Raji (cell line): Measurements from ENCODE around the gene IL1RAPL1.

Source experiments
- POLR2A ChIP-seq: IDR thresholded peaks from 2 replicates; pipeline ENCODE4 v1.6.1; 2011; ENCODE audit warnings: low read depth, low read length, control low read depth; ENCODE audit not compliant: insufficient read depth

IL1RAPL1 gene

DNA sequence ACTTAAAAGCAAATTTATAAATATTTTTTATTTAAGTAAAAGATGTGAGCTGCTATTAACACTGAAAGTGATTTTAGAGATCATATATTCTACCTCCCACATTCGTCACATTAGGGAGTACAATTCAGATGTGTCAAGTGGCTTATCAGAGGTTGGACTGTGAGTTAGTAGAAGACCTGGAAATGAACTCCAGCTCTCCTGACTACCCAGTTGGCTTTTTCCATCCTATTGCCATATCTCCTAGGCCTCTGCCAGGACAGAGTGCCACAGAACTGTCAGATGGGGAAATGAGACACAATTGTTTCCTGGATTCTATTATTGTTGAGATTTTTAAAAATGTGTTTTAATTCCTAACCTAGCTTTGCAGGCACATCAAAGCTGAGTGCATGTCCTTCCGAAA is 994.0 kb downstream of the IL1RAPL1 start:
- no peak for TF ChIP-seq POLR2A

DNA sequence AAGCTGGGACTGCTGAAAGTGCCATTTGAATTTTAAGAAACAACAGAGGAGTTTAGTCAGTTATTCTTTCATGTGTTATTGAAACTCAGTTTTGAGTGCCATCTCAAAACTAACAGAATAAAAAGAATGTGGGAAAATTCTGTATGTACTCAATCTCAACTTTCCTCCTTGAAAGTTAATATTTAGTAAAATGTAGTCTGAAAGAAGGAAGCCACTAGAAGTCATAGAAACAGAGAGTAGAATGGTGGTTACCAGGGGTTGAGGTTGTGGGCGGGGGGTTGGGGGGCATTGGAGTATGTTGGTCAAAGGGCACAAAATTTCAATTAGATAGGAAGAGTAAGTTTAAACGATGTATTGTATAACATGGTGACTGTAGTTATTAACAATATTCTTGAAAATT is 999.9 kb downstream of the IL1RAPL1 start:
- TF ChIP-seq POLR2A = no peak

DNA sequence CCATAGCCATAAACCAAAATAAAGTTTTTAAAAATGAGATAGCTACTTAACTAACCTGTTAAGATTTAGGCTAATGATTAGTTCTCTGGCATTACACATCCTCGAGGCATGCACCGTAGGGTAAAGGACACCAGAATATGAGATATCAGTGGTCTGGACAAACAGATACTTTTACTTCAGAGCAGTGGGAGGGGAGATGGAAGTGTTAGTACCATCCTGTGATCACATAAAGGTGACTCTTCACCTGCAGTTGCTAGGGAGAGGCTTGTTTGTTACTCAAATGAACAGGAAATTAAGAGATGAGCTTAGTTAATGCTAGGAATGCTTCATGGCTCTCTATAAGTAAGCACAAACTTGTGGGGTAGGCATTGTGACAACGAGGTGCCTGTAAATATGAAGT is 1003.7 kb downstream of the IL1RAPL1 start:
- no peak for TF ChIP-seq POLR2A

DNA sequence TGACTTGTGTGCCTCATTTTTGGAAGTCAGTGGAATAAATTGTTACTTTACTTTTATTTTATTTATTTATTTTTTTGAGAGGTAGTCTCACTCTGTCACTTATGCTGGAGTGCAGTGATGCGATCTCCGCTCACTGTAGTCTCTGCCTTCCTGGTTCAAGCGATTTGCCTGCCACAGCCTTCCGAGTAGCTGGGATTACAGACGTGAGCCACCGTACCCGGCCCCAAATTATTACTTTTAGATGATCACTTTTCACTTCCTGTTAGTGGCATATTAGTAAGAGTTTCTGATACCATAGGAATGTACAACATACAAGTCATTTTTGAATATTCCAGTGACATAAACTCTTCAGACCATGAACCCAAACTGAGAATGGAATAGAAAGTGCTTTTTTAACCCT is 1017.1 kb downstream of the IL1RAPL1 start:
- TF ChIP-seq POLR2A = no peak

DNA sequence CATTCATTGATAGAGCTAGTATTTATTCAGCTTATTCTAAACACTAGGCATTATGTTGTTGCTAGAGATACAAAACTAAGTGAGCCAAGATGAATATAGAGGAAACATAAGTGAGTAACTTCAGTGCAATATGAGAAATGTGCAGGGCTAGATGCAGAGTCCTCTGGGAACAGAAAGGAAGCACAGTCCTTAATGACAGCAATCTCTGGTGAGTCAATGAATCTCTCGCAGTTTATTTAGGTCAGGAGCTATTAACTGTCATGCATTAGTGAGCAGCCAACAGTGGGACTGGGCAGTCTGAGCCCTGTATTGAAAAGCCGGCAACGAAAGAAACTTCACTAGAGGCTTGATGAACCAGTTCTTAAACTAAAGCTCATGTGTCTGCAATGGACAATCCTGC is 1030.0 kb downstream of the IL1RAPL1 start:
- no peak for TF ChIP-seq POLR2A

DNA sequence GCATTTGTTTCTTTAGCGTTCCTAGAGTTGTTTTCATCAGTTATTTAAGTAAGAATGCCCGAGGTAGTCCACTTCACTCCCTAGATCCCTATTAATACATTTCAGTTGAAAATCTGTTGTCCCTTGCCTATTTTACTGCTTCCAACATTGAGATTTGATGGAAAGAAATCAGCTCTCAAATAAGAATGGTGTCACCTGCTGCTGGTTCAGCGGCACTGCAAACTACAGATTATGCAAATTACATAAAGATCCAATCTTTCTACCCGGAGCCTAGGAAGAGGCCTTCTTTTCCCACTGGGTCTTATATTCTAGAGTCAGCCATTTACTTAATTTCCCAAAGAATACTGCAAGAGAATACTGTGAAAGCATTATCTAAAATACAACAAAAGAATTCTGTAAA is 1030.5 kb downstream of the IL1RAPL1 start:
- no peak for TF ChIP-seq POLR2A

DNA sequence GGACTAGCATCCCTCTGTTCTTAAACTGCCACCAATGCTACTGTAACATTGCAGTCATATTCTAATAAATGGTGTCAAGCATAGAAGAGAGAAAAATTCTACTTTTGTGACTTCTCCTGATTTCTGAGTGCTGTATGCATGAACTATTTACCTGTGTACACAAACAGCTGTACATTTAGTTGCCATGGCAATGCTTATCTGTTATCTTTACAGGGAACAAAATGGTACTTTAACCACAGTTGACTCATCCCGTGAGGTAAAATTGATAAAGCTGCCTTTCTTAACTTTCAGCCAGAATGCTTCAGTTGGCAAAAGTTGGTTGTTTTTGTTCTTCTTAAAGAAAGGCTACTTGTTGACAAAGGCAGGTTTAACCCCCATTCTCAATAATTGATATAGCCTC is 1040.6 kb downstream of the IL1RAPL1 start:
- no peak for TF ChIP-seq POLR2A

DNA sequence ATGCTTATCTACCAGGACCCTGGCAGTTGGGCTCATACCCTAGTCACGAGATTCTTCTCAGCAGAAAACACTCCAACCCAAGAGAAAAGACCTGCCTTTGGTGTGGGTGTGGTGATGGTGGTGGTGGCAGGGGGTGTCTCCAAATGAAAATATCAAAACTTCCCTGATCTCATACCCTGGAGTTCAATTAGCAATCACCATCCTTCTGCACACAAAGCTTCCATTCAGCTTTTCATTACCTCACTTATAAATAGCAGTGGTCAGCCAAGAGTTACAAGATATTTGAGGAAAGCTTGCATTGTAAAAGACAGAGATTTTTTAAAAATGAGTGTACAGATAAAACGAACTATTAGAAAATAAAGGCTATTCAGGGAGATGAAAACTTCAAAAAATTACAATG is 1047.3 kb downstream of the IL1RAPL1 start:
- no peak for TF ChIP-seq POLR2A

DNA sequence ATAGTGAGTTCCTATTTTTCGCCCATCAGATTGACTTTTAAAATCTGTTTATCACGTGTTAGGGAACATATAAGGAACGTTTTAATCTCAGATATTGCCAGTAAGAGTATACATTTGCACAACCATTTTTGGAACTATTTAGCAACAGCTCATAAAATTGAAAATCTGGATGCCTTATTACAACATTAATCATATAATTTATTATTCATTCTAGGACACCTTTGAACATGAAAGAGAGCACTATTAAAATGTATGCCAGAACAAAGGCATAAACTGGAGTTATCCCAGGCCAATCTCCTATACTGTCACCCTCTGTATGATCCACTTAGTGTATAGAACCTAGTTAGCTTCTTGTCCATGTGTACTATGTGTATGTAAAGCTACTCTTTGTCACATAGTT is 1049.1 kb downstream of the IL1RAPL1 start:
- TF ChIP-seq POLR2A = no peak

DNA sequence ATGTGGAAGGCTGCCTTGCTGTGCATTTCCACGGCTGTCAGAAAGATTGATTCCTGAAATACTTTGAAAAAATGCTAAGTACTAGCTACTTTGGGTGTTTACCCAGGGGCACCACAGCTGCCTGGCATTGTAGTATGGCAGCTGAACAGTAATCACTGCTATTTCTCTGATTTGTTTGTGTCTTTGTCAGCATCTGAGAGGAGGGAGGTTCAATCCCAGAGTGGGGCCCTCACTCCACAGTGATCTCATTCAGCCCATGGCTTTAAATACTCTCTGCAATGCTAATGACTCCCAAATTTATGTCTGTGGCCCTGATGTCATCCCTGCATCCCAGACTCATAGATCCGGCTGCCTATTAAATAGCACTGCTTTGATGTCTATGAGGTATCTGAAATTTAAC is 1052.9 kb downstream of the IL1RAPL1 start:
- TF ChIP-seq POLR2A = no peak

DNA sequence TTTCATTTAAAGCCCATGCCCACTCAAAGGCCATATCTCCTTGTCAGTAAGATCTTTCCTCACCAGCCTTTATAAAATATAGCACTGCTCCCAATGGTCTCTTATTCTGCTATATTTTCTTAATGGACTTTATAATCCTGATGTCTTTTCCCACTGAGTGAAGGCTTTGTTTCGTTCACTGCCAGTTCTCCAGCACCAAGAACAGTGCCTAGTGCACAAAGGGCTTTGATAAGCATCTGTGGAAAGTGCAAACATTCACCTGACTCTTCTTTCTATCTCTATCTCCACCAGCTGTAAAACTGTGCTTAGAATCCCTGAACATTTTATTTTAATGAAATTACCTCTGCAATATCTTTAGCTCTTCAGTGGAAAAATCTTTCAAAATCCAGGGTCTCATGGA is 1054.2 kb downstream of the IL1RAPL1 start:
- TF ChIP-seq POLR2A = no peak

DNA sequence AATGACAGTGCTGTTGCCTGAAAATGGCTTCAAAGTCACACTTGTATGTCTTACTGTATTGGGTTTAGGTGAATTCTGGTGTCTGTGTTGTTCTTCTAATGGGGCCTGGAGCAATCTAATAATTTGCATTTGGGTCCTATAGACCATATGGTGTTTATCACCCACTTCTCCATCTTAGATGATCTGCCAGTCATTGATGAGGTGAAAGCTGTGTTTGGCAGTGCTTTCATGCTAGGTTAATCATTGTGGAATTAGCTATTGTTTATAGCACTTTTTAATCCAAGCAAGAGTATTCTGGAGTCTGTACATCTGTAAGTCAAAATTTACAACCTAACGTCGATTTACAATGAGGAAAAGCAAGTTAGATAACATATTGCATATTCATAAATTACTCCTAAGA is 1055.9 kb downstream of the IL1RAPL1 start:
- no peak for TF ChIP-seq POLR2A

DNA sequence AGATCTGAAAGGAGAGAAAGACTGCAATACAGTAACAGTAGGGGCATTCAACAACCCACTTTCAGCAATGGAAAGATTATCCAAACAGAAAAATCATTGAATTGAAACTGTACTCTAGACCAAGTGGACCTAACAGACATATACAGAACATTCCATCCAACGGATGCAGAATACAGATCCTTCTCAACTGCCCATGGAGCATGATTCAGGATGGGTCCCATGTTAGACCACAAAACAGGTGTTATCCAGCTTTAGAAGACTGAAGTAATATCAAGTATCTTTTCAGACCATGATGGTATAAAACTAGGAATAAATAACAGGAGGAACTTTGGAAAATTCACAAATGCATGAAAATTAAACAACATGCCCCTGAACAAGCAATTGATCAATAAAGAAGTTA is 1060.9 kb downstream of the IL1RAPL1 start:
- TF ChIP-seq POLR2A = no peak

DNA sequence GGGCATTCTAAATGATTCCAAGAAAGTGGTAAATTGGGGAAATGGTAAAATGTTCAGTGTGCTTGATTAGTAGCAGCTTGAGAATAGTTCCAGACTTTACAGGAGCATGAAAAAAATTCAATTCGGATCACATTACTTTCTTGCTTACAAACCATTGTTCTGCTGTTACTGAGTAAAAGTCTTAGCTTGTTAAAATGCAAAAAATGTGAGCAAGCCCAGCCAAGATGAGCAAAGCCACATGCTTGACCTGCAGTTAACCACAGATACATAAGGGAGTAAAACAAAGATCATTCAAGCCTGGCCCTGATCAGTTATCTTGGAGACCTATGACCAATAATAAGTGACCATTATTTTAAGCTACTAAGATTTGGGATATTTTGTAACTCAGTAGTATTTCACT is 1065.2 kb downstream of the IL1RAPL1 start:
- no peak for TF ChIP-seq POLR2A

DNA sequence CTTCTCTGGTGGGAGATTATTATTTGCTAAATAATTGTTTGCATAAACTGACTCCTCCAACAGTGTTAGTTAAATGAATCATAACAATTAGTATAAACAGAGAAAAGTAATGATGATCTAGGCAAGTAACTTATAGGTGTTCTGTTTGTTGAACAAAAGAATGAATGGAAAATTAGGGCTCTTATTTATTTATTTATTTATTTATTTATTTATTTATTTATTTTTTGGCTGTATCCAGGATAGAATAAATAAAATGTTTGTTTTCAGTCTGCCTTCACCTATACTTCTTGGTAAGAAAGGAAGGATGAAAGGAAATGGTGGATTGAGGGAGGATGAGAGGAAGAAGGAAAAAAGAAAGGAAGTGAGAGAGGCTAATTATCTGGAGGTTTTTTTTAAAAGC is 1066.5 kb downstream of the IL1RAPL1 start:
- no peak for TF ChIP-seq POLR2A

DNA sequence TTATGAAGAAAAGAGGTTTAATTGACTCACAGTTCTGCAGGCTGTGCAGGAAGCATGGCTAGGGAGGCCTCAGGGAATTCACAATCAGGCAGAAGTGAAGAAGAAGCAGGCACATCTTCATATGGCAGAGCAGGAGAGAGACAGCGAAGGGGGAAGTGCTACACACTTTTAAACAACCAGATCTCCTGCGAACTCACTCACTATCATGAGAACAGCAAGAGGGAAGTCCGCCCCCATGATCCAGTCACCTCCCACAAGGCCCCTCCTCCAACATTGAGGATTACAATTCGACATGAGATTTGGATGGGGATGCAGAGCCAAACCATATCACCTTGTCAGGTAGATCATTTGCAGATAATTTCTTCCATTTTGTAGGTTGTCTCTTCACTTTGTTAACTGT is 1072.7 kb downstream of the IL1RAPL1 start:
- TF ChIP-seq POLR2A = no peak

DNA sequence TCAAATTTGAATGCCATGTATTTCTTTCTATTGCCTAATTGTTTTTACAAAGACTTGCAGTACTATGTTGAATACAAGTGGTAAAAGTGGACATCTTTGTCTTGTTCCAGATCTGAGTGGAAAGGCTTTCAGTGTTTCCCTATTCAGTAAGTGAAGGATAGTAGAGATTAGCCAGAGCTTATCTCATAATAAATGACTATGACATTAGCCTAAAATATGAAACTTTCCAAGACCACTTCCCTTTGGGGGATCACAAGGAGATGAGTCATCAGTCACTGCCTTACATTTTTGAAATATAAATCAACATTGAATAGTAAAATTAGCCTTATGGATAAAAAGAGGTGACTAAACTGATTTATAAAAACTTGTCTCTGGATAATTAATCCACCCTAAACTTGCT is 1074.0 kb downstream of the IL1RAPL1 start:
- TF ChIP-seq POLR2A = no peak

DNA sequence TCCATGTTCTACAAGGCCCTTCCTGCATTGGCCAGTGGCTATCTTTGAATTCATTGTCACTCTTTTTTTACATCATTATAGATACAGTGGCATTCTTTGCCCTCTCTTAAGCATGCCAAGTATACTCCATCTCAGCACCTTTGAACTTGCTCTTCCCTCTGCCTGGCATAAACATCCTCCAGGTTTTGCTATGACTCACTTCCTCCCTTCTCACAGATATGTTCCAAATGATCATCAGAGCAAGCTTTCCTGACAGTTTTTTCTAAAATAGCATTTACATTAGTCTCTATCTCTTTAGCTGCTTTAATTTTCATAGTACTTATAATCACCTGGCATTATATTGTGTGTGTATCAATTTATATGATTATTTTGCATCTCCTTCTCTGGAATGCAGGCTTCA is 1074.9 kb downstream of the IL1RAPL1 start:
- no peak for TF ChIP-seq POLR2A

DNA sequence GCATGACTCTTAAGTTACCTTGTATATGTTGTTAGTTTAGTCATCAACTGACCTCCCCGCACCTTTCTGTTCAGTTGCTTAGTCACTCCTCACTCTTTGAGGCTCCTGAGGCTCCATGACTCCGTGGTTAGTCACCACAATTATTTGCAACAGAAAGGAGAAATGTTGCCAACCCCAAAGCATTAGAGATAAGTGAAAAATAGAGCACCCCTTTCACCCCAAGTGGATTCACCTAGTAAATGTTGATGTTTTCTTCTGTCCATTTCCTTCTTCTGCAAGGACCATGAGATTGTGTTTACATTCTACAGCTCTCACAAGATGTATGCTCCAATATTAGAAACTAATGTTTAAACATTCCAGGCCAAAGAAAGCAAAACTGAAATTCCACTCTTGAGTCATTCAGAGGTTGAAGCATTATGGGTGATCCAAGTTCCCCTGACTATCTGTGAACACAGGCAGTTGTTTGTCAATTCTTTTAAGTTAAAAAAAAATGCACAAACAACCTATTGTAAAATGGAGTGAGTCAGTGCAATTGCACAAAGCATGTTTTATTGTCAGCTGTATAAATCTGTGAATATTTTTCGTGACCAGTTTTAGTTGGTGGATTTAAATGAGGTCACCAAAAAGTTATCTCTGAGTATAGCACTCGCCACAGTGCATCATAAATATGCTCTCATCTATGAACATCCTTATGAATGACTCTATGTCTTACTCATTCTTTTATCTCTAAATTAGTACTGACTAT is 1075.7 kb downstream of the IL1RAPL1 start:
- TF ChIP-seq POLR2A = no peak
